Smooth muscle cell of the brain vasculature (primary cell): ENCODE data around the gene REM1.
"Not testable (repeated sequence)": the region's sequence is repeated elsewhere in the genome, so short reads cannot be mapped to it uniquely, and the experiment has no call there.

Experiments used
- DNase-seq: peaks from one replicate; pipeline ENCODE4 v3.0.0-alpha.2; 2012; ENCODE audit warnings: low read depth, low spot score

Gene REM1

GRCh38 chr20:31474758-31475427 is at the start of gene REM1, which contains the start of gene DEFB124:
Gene REM1, plus strand, starts transcription at chr20:31475288. Its CDS starts 1,158 bp downstream, at chr20:31476446.
Gene DEFB124, minus strand, starts transcription at chr20:31475127. Its CDS starts 2,114 bp downstream, at chr20:31473013.
- DNase-seq = no peak

GRCh38 chr20:31425797-31426196 is 49.3 kb upstream of the REM1 start:
- DNase-seq = no peak

- DNase-seq = not testable (repeated sequence)
Measured at GRCh38 chr20:31426891-31427551, 48.1 kb upstream of the REM1 start.

- not testable (repeated sequence) for DNase-seq
Measured at GRCh38 chr20:31427576-31427975, 47.5 kb upstream of the REM1 start.

- DNase-seq = no peak
Measured at GRCh38 chr20:31430568-31431115, 44.4 kb upstream of the REM1 start.

- DNase-seq = no peak
Measured at GRCh38 chr20:31440012-31440659, 35.0 kb upstream of the REM1 start, which contains the start of gene DEFB123. Gene DEFB123, plus strand, starts transcription at chr20:31440632. Its CDS starts 67 bp downstream, at chr20:31440699.

GRCh38 chr20:31446084-31446819 is 28.8 kb upstream of the REM1 start:
- DNase-seq = no peak

GRCh38 chr20:31449511-31450414 is 25.3 kb upstream of the REM1 start:
- no peak for DNase-seq

GRCh38 chr20:31452575-31452974 is 22.5 kb upstream of the REM1 start:
- DNase-seq = no peak

- no peak for DNase-seq
Measured at GRCh38 chr20:31454361-31454760, 20.7 kb upstream of the REM1 start.

GRCh38 chr20:31470946-31471345 is 4.1 kb upstream of the REM1 start:
- not testable (repeated sequence) for DNase-seq

- no peak for DNase-seq
Measured at GRCh38 chr20:31472395-31473330, 2.4 kb upstream of the REM1 start.

- DNase-seq = no peak
Measured at GRCh38 chr20:31473331-31474096, 1.6 kb upstream of the REM1 start.

- DNase-seq = no peak
Measured at GRCh38 chr20:31474097-31474436, 1.0 kb upstream of the REM1 start.

GRCh38 chr20:31475472-31476293 is 595 bp downstream of the REM1 start:
- no peak for DNase-seq

GRCh38 chr20:31476294-31476585 is 1.2 kb downstream of the REM1 start:
- no peak for DNase-seq

GRCh38 chr20:31476643-31477215 is 1.6 kb downstream of the REM1 start:
- DNase-seq = no peak

- DNase-seq = no peak
Measured at GRCh38 chr20:31484001-31484400, 8.9 kb downstream of the REM1 start.
